HEK293T (cell line): ENCODE data around the gene CHDH.

Experiments used
- CTCF ChIA-PET: fragments of 350-600 bp; formaldehyde crosslinking; extraction: SDS; loops from one replicate; lab custom pipeline; 2021; ENCODE audit warnings: antibody characterized with exemption, inconsistent platforms; lab: Yijun Ruan, JAX
- POLR2A ChIA-PET: fragments of 350-600 bp; formaldehyde crosslinking; extraction: SDS; loops from one replicate; lab custom pipeline; 2020; ENCODE audit warnings: antibody characterized with exemption, inconsistent platforms; lab: Yijun Ruan, JAX
- DNase-seq: peaks from one replicate; pipeline ENCODE4 v3.0.0; 2012; ENCODE audit warnings: mixed read lengths; ENCODE audit errors: extremely low spot score
- ARNT ChIP-seq: fragments of 450-650 bp; IDR thresholded peaks from 2 replicates; pipeline ENCODE4 v1.6.1; 2017; ENCODE audit warnings: mild to moderate bottlenecking
- BHLHE40 ChIP-seq: fragments of 450-650 bp; IDR thresholded peaks from 2 replicates; pipeline ENCODE4 v1.6.1; 2016; ENCODE audit warnings: mild to moderate bottlenecking, moderate library complexity, borderline replicate concordance
- CTBP1 ChIP-seq: fragments of 450-650 bp; IDR thresholded peaks from 2 replicates; pipeline ENCODE4 v1.6.1; 2016; ENCODE audit warnings: borderline replicate concordance
- ELF4 ChIP-seq: fragments of 450-650 bp; IDR thresholded peaks from 2 replicates; pipeline ENCODE4 v1.6.1; 2017; ENCODE audit warnings: antibody characterized with exemption
- FOXA1 ChIP-seq: fragments of 450-650 bp; IDR thresholded peaks from 2 replicates; pipeline ENCODE4 v1.6.1; 2016; ENCODE audit warnings: mild to moderate bottlenecking
- FOXK2 ChIP-seq: fragments of 450-650 bp; IDR thresholded peaks from 2 replicates; pipeline ENCODE4 v1.6.1; 2016; ENCODE audit warnings: mild to moderate bottlenecking
- FOXM1 ChIP-seq: fragments of 450-650 bp; IDR thresholded peaks from 2 replicates; pipeline ENCODE4 v1.6.1; 2017; ENCODE audit warnings: mild to moderate bottlenecking, borderline replicate concordance
- HDGF ChIP-seq: fragments of 450-650 bp; IDR thresholded peaks from 2 replicates; pipeline ENCODE4 v1.6.1; 2017; ENCODE audit warnings: antibody characterized with exemption, borderline replicate concordance
- L3MBTL2 ChIP-seq: fragments of 450-650 bp; conservative IDR thresholded peaks from 2 replicates; pipeline ENCODE4 v1.6.1; 2016; ENCODE audit warnings: mild to moderate bottlenecking
- LEF1 ChIP-seq: fragments of 450-650 bp; IDR thresholded peaks from 2 replicates; pipeline ENCODE4 v1.6.1; 2017; ENCODE audit warnings: mild to moderate bottlenecking, borderline replicate concordance
- NFRKB ChIP-seq: fragments of 450-650 bp; IDR thresholded peaks from 2 replicates; pipeline ENCODE4 v1.6.1; 2016; ENCODE audit warnings: mild to moderate bottlenecking, moderate library complexity
- PKNOX1 ChIP-seq: fragments of 450-650 bp; IDR thresholded peaks from 2 replicates; pipeline ENCODE4 v1.6.1; 2016
- SP1 ChIP-seq: fragments of 450-650 bp; IDR thresholded peaks from 2 replicates; pipeline ENCODE4 v1.6.1; 2017
- SUZ12 ChIP-seq: fragments of 450-650 bp; IDR thresholded peaks from 2 replicates; pipeline ENCODE4 v1.6.1; 2016; ENCODE audit warnings: mild to moderate bottlenecking
- TARDBP ChIP-seq: fragments of 450-650 bp; IDR thresholded peaks from 2 replicates; pipeline ENCODE4 v1.6.1; 2016
- ZNF384 ChIP-seq: fragments of 450-650 bp; IDR thresholded peaks from 2 replicates; pipeline ENCODE4 v1.6.1; 2016

CHDH gene

GRCh38 chr3:53815067-53815466 is 31.2 kb downstream of the CHDH start:
- ChIA-PET CTCF (interaction anchor here (0.8 kb wide), 1 partner anchor 22 kb away, joined by 3 read pairs; no protein-coding TSS in a partner anchor), POLR2A (no interaction called here)
- no peak for DNase-seq
- TF ChIP-seq FOXK2 (no peak), HDGF (no peak), FOXM1 (no peak), NFRKB (no peak), ZNF384 (no peak), TARDBP (no peak), FOXA1 (no peak), SP1 (no peak), LEF1 (no peak)

GRCh38 chr3:53813876-53814275 is 32.3 kb downstream of the CHDH start:
- DNase-seq: no peak
- ChIA-PET CTCF (interaction anchor here (0.6 kb wide), 1 partner anchor 145 kb away, joined by 3 read pairs; no protein-coding TSS in a partner anchor), POLR2A (no interaction called here)
- TF ChIP-seq ELF4 (no peak), NFRKB (no peak), ZNF384 (no peak), SP1 (no peak), SUZ12 (no peak), FOXA1 (no peak), LEF1 (no peak), CTBP1 (no peak), PKNOX1 (no peak), BHLHE40 (no peak), FOXK2 (no peak), HDGF (no peak), L3MBTL2 (no peak), TARDBP (no peak), ARNT (no peak), FOXM1 (no peak)

DNA sequence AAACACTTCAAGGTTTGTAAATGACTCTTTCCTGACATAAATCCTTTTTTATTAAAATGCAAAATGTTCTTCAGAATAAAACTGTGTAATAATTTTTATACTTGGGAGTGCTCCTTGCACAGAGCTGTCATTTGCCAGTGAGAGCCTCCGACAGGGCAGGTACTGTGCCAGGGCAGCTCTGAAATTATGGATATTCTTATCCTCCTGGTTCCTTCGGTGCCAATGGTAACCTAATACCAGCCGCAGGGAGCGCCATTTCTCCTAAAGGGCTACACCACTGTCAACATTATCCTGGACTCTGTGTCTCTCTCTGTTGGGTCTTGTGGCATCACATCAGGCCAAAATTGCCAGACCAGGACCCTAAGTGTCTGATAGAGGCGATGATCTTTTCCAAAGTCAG is 33.0 kb downstream of the CHDH start:
- DNase-seq: no peak
- POLR2A ChIA-PET: no interaction called here
- no peak for TF ChIP-seq BHLHE40
- TF ChIP-seq SUZ12: no peak
- TF ChIP-seq NFRKB: no peak
- CTCF ChIA-PET: interaction anchor here (0.6 kb wide), 1 partner anchor 144 kb away, joined by 3 read pairs; no protein-coding TSS in a partner anchor

- no peak for DNase-seq
- ChIA-PET CTCF (no interaction called here), POLR2A (no interaction called here)
- no peak for TF ChIP-seq ELF4
- TF ChIP-seq L3MBTL2: no peak
- no peak for TF ChIP-seq TARDBP
- TF ChIP-seq FOXK2: no peak
- no peak for TF ChIP-seq ZNF384
- TF ChIP-seq NFRKB: no peak
- no peak for TF ChIP-seq LEF1
- no peak for TF ChIP-seq BHLHE40
- no peak for TF ChIP-seq FOXA1
- no peak for TF ChIP-seq PKNOX1
- TF ChIP-seq SUZ12: no peak
- no peak for TF ChIP-seq FOXM1
- TF ChIP-seq ARNT: no peak
- no peak for TF ChIP-seq SP1
- TF ChIP-seq CTBP1: no peak
- TF ChIP-seq HDGF: no peak
Measured at GRCh38 chr3:53812434-53812833, 33.8 kb downstream of the CHDH start.

DNA sequence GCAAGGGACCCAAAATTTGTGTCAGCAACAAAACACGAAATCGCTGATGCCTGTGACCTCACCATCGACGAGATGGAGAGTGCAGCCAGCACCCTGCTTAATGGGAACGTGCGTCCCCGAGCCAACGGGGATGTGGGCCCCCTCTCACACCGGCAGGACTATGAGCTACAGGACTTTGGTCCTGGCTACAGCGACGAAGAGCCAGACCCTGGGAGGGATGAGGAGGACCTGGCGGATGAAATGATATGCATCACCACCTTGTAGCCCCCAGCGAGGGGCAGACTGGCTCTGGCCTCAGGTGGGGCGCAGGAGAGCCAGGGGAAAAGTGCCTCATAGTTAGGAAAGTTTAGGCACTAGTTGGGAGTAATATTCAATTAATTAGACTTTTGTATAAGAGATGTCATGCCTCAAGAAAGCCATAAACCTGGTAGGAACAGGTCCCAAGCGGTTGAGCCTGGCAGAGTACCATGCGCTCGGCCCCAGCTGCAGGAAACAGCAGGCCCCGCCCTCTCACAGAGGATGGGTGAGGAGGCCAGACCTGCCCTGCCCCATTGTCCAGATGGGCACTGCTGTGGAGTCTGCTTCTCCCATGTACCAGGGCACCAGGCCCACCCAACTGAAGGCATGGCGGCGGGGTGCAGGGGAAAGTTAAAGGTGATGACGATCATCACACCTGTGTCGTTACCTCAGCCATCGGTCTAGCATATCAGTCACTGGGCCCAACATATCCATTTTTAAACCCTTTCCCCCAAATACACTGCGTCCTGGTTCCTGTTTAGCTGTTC is 34.9 kb downstream of the CHDH start:
- DNase-seq: no peak
- POLR2A ChIA-PET: no interaction called here
- TF ChIP-seq ELF4: no peak
- TF ChIP-seq PKNOX1: no peak
- no peak for TF ChIP-seq FOXK2
- no peak for TF ChIP-seq BHLHE40
- no peak for TF ChIP-seq ZNF384
- TF ChIP-seq FOXA1: no peak
- no peak for TF ChIP-seq NFRKB
- TF ChIP-seq LEF1: no peak
- TF ChIP-seq L3MBTL2: no peak
- no peak for TF ChIP-seq ARNT
- TF ChIP-seq CTBP1: no peak
- CTCF ChIA-PET: interaction anchor here (0.6 kb wide), 1 partner anchor 700 kb away, joined by 5 read pairs; no protein-coding TSS in a partner anchor

- no peak for DNase-seq
- ChIA-PET POLR2A (no interaction called here), CTCF (no interaction called here)
- TF ChIP-seq HDGF: no peak
- TF ChIP-seq NFRKB: no peak
- no peak for TF ChIP-seq TARDBP
- TF ChIP-seq CTBP1: no peak
- no peak for TF ChIP-seq ELF4
- no peak for TF ChIP-seq BHLHE40
- TF ChIP-seq ARNT: no peak
- no peak for TF ChIP-seq SP1
- no peak for TF ChIP-seq FOXK2
- TF ChIP-seq PKNOX1: no peak
- TF ChIP-seq LEF1: no peak
Measured at GRCh38 chr3:53809764-53810400, 36.3 kb downstream of the CHDH start.
